Effector CD4-positive, alpha-beta T cell (primary cell): Measurements from ENCODE around the gene MEAF6.

ENCODE experiments used
- DNase-seq: peaks from one replicate; pipeline ENCODE4 v3.0.0-alpha.2; 2020

The MEAF6 gene

GRCh38 chr1:37483785-37484184 lies 30.8 kb downstream of the MEAF6 start:
- no peak for DNase-seq

GRCh38 chr1:37482796-37483744 lies 31.5 kb downstream of the MEAF6 start:
- DNase-seq = no peak

- DNase-seq = no peak
These were observed 32.4 kb downstream of the MEAF6 start for GRCh38 chr1:37482004-37482785.

DNA sequence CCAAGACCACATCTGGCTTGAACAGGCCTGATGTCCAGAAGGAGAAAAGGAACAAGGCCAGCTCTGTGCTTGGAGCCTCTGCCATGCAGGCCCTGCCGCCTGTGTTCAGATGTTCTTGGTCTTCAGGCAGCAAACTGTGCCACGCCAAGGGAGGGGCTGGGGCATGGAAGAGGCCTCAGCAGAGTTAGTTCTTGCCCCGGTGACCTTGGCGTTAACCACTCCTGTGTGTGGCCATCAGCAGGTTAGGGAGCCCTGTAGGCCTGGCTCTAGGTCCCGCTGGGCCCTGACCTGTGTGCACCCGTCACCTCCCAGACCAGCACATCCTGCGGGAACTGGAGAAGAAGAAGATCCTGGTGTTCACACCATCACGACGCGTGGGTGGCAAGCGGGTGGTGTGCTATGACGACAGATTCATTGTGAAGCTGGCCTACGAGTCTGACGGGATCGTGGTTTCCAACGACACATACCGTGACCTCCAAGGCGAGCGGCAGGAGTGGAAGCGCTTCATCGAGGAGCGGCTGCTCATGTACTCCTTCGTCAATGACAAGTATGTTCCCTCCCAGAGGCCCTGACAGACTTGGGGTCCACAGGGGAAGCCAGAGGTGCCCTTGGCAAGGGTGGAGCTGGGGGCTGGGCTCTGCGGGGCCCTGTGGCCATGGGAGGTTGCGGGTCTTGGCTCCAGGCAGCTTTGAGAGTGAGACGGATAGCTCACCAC lies 33.1 kb downstream of the MEAF6 start:
- DNase-seq = no peak

GRCh38 chr1:37480581-37481288 lies 33.8 kb downstream of the MEAF6 start:
- no peak for DNase-seq

DNA sequence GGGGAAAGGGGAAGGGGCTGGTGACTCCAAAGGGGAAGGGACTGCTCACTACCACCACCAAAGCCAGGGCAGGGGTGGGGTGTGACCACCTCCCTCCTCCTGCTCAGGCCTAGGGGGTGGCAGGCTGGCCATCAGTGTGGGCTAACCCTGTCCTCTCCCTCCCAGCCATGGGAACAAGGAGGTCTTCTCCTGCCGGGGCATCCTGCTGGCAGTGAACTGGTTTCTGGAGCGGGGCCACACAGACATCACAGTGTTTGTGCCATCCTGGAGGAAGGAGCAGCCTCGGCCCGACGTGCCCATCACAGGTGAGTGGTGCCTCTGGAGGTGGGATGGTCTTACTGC lies 34.5 kb downstream of the MEAF6 start:
- DNase-seq = no peak

- peak; percentile 84 for DNase-seq
These were observed 35.1 kb downstream of the MEAF6 start for GRCh38 chr1:37479255-37480124.

DNA sequence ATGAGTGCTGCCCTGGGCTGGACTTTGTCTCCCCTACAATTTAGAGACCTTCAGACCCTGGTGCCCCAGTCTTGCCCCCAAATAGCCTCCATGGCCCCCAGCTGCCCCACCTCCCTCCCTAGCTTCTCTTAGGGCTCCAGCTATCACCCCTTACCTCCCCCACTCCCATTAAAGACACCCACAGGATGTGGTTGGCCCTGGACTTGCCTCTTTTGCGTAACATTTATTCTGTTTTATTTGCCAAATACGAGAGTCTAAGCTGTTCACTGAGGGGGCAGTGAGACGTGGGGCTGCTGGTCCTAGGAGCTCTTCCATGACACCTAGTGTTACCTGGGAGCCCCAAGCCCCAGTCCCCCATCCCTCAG lies 35.7 kb downstream of the MEAF6 start:
- DNase-seq = peak; percentile 43

- DNase-seq = peak; percentile 57
These were observed 36.1 kb downstream of the MEAF6 start for GRCh38 chr1:37478451-37478881.

GRCh38 chr1:37477946-37478345 lies 36.6 kb downstream of the MEAF6 start:
- DNase-seq = peak; percentile 13

GRCh38 chr1:37477198-37477931 lies 37.2 kb downstream of the MEAF6 start:
- DNase-seq = peak; percentile 87

DNA sequence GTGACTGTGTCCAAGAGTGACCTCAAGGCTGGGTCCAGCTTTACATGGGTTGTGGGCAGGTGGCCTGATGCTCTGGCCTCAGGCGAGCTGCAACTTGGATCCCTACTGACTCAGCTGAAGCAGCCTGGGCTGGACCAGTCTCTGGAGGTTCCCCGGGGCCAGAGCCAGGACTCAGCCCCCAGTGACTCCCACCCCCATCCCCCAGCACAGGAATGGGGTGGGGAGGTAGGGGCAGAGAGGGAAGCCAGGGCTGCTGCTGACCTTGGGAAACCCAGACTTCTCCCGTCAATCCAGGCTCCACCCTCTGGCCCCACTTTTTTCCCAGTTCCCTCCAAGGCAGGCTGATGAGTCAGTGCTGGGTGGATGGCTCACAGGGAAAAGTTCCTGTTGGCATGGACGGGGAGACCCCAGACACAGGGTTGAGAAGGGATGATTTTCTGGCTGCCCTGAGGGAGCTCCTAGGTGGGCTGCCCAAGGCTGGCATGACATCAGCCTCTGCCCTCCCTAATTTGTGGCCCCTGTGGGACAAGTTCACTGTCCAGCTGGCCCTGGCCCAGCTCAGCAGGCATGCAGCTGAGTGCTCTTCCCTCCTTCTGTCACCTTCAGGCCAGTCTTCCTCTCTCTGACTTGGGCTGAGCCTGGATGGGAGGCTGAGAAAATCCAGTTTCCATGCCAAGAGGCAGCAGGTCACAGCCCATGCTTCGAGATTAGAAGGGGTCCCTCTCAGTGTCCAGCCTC lies 37.9 kb downstream of the MEAF6 start:
- no peak for DNase-seq

- DNase-seq = no peak
These were observed 38.5 kb downstream of the MEAF6 start for GRCh38 chr1:37476087-37476452.

DNA sequence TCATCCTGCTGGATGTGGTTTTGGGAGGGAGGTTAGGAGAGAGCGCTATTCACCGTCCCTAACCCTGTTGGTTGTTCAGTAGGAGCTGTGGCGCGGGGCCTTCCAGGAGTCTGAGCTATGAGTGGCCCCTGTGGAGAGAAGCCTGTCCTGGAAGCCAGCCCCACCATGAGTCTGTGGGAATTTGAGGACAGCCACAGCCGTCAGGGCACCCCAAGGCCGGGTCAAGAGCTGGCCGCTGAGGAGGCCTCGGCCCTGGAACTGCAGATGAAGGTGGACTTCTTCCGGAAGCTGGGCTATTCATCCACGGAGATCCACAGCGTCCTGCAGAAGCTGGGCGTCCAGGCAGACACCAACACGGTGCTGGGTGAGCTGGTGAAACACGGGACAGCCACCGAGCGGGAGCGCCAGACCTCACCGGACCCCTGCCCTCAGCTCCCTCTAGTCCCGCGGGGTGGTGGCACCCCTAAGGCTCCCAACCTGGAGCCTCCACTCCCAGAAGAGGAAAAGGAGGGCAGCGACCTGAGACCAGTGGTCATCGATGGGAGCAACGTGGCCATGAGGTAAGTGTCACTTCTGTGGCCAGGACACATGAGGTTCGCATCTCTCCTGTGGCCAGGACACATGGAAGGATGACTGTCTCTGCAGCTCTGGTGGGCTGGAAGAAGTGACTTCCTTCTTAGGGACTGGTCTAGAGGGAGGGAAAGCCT lies 39.0 kb downstream of the MEAF6 start:
- DNase-seq = no peak

- peak; percentile 7 for DNase-seq
These were observed 39.7 kb downstream of the MEAF6 start for GRCh38 chr1:37474697-37475379.

DNA sequence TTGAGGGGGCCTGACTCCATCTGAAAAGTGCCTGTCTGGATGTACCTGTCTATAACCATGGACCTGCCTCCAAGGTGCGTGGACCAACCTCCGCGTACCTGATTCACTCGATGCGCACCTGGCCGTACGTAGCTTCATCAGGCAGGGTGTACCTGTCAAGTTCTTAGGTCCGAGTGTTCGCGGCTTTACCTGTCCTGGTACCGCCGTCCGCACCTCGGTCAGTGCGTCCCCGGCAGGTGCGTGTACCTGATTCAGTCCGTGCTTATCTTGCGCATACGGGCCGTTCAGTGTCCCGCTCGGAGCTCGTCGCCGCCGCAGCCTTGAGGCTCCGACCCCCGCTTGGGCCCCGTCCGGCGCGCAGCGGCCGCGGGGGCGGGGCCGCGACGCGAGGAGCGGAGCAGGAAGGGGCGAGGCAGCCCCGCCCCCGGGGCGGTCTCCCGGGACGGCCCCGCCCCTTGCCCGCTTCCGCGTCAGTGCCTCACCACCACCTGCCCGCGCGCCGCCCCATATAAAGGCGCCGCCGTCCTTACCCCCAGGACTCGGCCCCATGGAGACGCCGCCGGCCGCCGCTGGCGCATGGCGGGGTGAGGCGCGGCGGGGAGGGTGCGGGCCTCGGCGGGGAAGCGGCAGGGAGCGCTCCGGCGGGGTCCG lies 40.4 kb downstream of the MEAF6 start, which contains the start of gene ZC3H12A:
Gene ZC3H12A (plus strand): TSS at position 535 of the 651 bp plus-strand sequence. CDS start 917 bp downstream, outside the sequence.
- DNase-seq = peak; percentile 90

DNA sequence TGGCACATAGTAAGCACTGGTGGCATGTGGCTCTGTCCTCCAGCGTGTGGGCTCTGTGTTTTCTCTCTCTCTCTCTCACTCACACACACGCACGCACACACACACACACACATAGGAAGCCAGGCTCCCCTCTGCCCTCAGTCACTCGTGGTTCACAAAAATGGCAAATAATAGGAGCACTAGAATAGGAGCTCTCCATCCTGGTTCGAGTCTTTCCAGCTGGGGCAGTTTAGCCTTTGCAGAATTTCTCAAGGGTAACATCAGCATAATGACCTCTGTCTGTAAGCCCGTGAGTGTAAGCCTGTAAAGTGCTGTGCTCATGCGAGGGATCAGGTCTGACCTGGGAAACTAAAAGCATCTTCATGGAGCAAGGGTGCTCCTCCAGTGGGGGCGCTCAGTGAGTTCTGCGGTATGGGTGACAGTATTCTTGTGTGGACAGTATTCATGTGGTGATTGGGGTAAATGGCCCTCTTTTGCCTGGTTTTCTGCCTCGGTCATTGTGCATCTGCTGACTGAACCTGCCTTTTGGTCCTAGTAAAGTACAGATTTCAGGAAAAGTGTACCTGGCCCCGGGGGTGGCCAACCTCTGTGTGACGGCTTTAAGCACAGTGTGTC lies 41.0 kb downstream of the MEAF6 start:
- DNase-seq = peak; percentile 17

DNA sequence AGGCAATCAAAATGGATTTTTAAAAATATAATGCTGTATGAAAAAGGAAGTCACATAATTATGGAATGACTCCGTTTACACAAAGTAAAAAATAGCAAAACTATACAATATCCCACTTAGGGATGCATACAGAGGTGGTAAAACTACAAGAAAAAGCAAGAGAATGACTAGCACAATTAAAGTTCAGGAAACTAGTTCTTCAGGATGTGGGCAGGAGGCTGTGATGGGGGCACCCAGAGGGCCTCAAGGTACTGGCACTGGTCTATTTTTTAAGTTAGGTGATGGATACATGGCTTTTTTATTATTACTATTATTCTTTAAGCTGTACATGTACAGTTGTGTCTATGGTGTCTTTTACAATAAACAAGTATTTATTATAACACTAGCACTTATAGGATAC lies 41.6 kb downstream of the MEAF6 start:
- DNase-seq = no peak
